ENCODE data around the gene LIMK2.

DNA sequence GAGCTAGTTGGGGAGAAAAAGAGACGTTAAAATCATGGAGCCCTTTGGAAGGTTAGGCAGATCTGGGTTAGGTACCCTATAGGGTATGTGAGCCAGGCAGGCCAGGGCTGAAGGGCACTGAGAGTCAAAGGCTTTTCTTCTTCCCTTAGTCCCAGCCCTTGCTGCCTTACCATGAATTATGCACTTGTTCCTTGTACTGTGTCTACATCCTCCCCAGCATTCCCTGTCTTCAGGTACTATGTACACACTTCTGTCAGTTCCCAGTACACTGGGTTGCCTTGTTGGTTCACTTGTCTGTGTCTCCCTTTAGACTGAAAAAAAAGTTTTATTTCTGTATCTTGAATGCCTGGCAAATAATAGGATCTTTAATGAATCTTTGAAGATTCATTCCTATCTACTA is 35.2 kb upstream of the LIMK2 start:
- no peak for TF ChIP-seq EZH2phosphoT487 (IDR thresholded peaks at IDR 0.05; ENCODE audit: insufficient read depth, low read depth)
- TF ChIP-seq EZH2 (IDR thresholded peaks at IDR 0.05; ENCODE audit: insufficient read depth, poor library complexity, severe bottlenecking) = no peak

All from GM23248 (cell line).